Endothelial cell of umbilical vein (primary cell): ENCODE results near the gene PNPLA2. TPM values are rescaled to one million over a fixed set of nuclear protein-coding genes. Genes with fewer than 3 reads are reported as not detected.

ENCODE experiments used
- BruUV-seq: library from RNA; stranded (reverse); fragments of 400-500 nt; replicated peaks from 2 replicates; lab custom pipeline; 2021; lab: Mats Ljungman, UMichigan
- CTCF ChIA-PET: fragments of 300-600, 350-600 bp; sonication (Branson Sonifier 250); formaldehyde crosslinking; loops from one replicate; lab custom pipeline; 2021; ENCODE audit warnings: antibody characterized with exemption, inconsistent platforms; lab: Charles Lee
- POLR2A ChIA-PET: fragments of 300-600, 350-600 bp; sonication (Branson Sonifier 250); formaldehyde crosslinking; loops from one replicate; lab custom pipeline; 2021; ENCODE audit warnings: antibody characterized with exemption, inconsistent platforms; lab: Charles Lee
- DNase-seq: peaks from one replicate; pipeline ENCODE4 v3.0.0-alpha.2; 2011; ENCODE audit warnings: low read depth, low spot score
- FAIRE-seq: peaks from 2 replicates; lab custom pipeline; 2011; peaks lifted over from hg19 to GRCh38; lab: Jason Lieb, UNC
- H2AFZ ChIP-seq: 2 replicates; pipeline ENCODE4 v1.6.0; 2012; ENCODE audit warnings: low read depth, low read length, control low read depth, inconsistent platforms
- H3K27ac ChIP-seq: 2 replicates; pipeline ENCODE4 v1.5.1; 2011; ENCODE audit warnings: low read depth, mild to moderate bottlenecking, control low read depth, low read length, moderate library complexity; ENCODE audit not compliant: insufficient read depth
- H3K27me3 ChIP-seq, 2 experiments: 2 replicates each; pipeline versions ENCODE4 v1.6.0 to v1.6.1; 2011; ENCODE audit warnings: low read length in 2 of 2, mixed read lengths in 1 of 2; ENCODE audit not compliant: control insufficient read depth in 2 of 2, insufficient read depth in 2 of 2
- H3K36me3 ChIP-seq, 2 experiments: 2 replicates in 1 of 2; 3 replicates in 1 of 2; pipeline ENCODE4 v1.5.1; 2011; ENCODE audit warnings: low read length in 2 of 2, mild to moderate bottlenecking in 1 of 2, moderate library complexity in 1 of 2; ENCODE audit not compliant: control insufficient read depth in 2 of 2, insufficient read depth in 2 of 2; ENCODE audit errors: extremely low read depth in 1 of 2
- H3K4me1 ChIP-seq: 3 replicates; pipeline ENCODE4 v1.5.1; 2011; ENCODE audit warnings: mild to moderate bottlenecking, low read length; ENCODE audit not compliant: control insufficient read depth, insufficient read depth; ENCODE audit errors: extremely low read depth
- H3K4me2 ChIP-seq: 2 replicates; pipeline ENCODE4 v1.6.1; 2011; ENCODE audit warnings: low read length, control low read depth, mixed read lengths; ENCODE audit not compliant: insufficient read depth
- H3K4me3 ChIP-seq, 3 experiments: fragments of 200-600 bp in 1 of 3; sonication (generic), shearing (Covaris generic) in 1 of 3; replicated peaks in 1 of 3; 2 replicates each; pipeline ENCODE4 v1.5.1; 2011 to 2016; ENCODE audit warnings: control low read depth in 3 of 3, low read length in 3 of 3, mild to moderate bottlenecking in 2 of 3, inconsistent platforms in 1 of 3, low read depth in 1 of 3, moderate library complexity in 1 of 3; ENCODE audit not compliant: insufficient read depth in 1 of 3
- H3K79me2 ChIP-seq: 2 replicates; pipeline ENCODE4 v1.6.0; 2012; ENCODE audit warnings: low read length, inconsistent platforms; ENCODE audit not compliant: control insufficient read depth, insufficient read depth
- H3K9ac ChIP-seq: replicated peaks from 2 replicates; pipeline ENCODE3; 2011; ENCODE audit warnings: low read length, control low read depth; ENCODE audit not compliant: insufficient read depth; ENCODE audit errors: extremely low read depth
- H3K9me1 ChIP-seq: replicated peaks from 3 replicates; pipeline ENCODE4 v1.6.0; 2011; ENCODE audit warnings: mild to moderate bottlenecking, low read length; ENCODE audit not compliant: control insufficient read depth, insufficient read depth; ENCODE audit errors: extremely low read depth
- H3K9me3 ChIP-seq: replicated peaks from 2 replicates; pipeline ENCODE4 v1.5.1; 2012; ENCODE audit warnings: low read length, inconsistent platforms; ENCODE audit not compliant: control insufficient read depth, insufficient read depth
- H4K20me1 ChIP-seq: replicated peaks from 2 replicates; pipeline ENCODE3; 2011; ENCODE audit warnings: mild to moderate bottlenecking, low read length; ENCODE audit not compliant: control insufficient read depth, insufficient read depth; ENCODE audit errors: extremely low read depth
- FOS ChIP-seq: IDR thresholded peaks from 2 replicates; pipeline ENCODE4 v1.6.1; 2011; ENCODE audit warnings: mild to moderate bottlenecking, low read length, moderate library complexity, borderline replicate concordance; ENCODE audit not compliant: insufficient read depth
- GATA2 ChIP-seq: IDR thresholded peaks from 2 replicates; pipeline ENCODE4 v1.7.0; 2011; ENCODE audit warnings: low read depth, mild to moderate bottlenecking, moderate library complexity, mixed read lengths, low read length; ENCODE audit not compliant: insufficient read length, insufficient read depth
- JUN ChIP-seq: IDR thresholded peaks from 2 replicates; pipeline ENCODE4 v1.6.1; 2011; ENCODE audit warnings: borderline replicate concordance, low read depth; ENCODE audit not compliant: insufficient read length, insufficient read depth
- MYC ChIP-seq: IDR thresholded peaks from one replicate; pipeline ENCODE4 v1.6.1; 2011; ENCODE audit warnings: mild to moderate bottlenecking, low read depth, low read length
- POLR2A ChIP-seq: IDR thresholded peaks from 2 replicates; pipeline ENCODE4 v1.6.1; 2012; ENCODE audit warnings: low read depth, mild to moderate bottlenecking, control low read depth, low read length
- POLR2AphosphoS5 ChIP-seq: IDR thresholded peaks from 2 replicates; pipeline ENCODE4 v1.6.1; 2012; ENCODE audit warnings: low read depth, mild to moderate bottlenecking, control low read depth, low read length, moderate library complexity; ENCODE audit not compliant: insufficient read depth
- dilution Hi-C: fragments of 300-500 bp; cut with MboI; formaldehyde crosslinking; loops from one replicate; pipeline ENCODE4 v1.15.0; 2019; ENCODE audit warnings: low sequenced_read_pairs; ENCODE audit not compliant: extremely low pct_ligation_motif_present
- intact Hi-C: fragments of 100-400 bp; cut with micrococcal nuclease; formaldehyde crosslinking; loops from one replicate; pipeline ENCODE4 v1.10.0; 2022
- polyA plus RNA-seq, 4 experiments: library from polyadenylated mRNA; depleted of rRNA in 3 of 4; stranded (reverse) in 3 of 4; unstranded in 1 of 4; fragments of >200 nt; gene quantifications; 2 replicates each; pipeline versions ENCODE4 v1.2.1 to v1.2.3, GENCODE V29; 2011 to 2012; ENCODE audit warnings: missing spikeins in 1 of 4
- total RNA-seq: library from RNA; stranded (reverse); gene quantifications from 2 replicates; pipeline ENCODE4 v1.2.3, GENCODE V29; 2021

Gene PNPLA2
- total and polyA plus RNA-seq, 2 donors (not counting 3 experiments of a cell fraction or from before 2014, with no cell fraction given) = 73.1 to 75.6 TPM

GRCh38 chr11:860234-861104, 41.8 kb downstream of the PNPLA2 start:
- POLR2A ChIA-PET = no interaction called here
- Histone ChIP-seq H2AFZ (no peak overlapping the region), H3K79me2 (no peaks in the 10 kb centered on the region), H3K9me3 (no peaks in the 10 kb centered on the region), H3K9me1 (no peaks in the 10 kb centered on the region), H3K4me3 (no peak overlapping the region), H3K27ac (no peak overlapping the region), H3K4me1 (no peaks in the 10 kb centered on the region), H3K4me2 (no peak overlapping the region), H3K27me3 (no peaks in the 10 kb centered on the region), H3K9ac (no peak overlapping the region), H3K36me3 (peaks cover 0 to 6% of the 10 kb centered on the region in 2 experiments), H4K20me1 (no peaks in the 10 kb centered on the region)
- no TSS peak for BruUV-seq
- intact Hi-C loops = no loop called here
- TF ChIP-seq GATA2 (no peak), MYC (no peak)
- DNase-seq = no peak
- dilution Hi-C loops = no loop called here
- CTCF ChIA-PET = interaction anchor here (0.7 to 1.1 kb wide), 2 partner anchors 20 to 38 kb away, joined by 3 to 4 read pairs; no protein-coding TSS in a partner anchor
- no peak for FAIRE-seq

- Histone ChIP-seq H3K36me3 (peaks cover 0 to 10% of the 10 kb centered on the region in 2 experiments), H3K27ac (no peak overlapping the region), H3K4me1 (no peaks in the 10 kb centered on the region), H3K9me1 (no peaks in the 10 kb centered on the region), H3K79me2 (no peaks in the 10 kb centered on the region), H3K27me3 (no peaks in the 10 kb centered on the region), H3K4me3 (no peak overlapping the region), H3K9ac (no peak overlapping the region), H4K20me1 (no peaks in the 10 kb centered on the region), H3K4me2 (no peak overlapping the region), H3K9me3 (no peaks in the 10 kb centered on the region), H2AFZ (no peak overlapping the region)
- DNase-seq (no peak), FAIRE-seq (no peak)
- CTCF ChIA-PET = no interaction called here
- dilution Hi-C loops = no loop called here
- intact Hi-C loops = no loop called here
- POLR2A ChIA-PET = no interaction called here
- TF ChIP-seq MYC (no peak), JUN (no peak), POLR2AphosphoS5 (no peak), POLR2A (no peak), FOS (no peak), GATA2 (no peak)
- BruUV-seq = no TSS peak
Observed at GRCh38 chr11:861105-861479, 42.4 kb downstream of the PNPLA2 start.
